Measurements from ENCODE around the gene DBI.
A peak's percentile ranks its signal among the peaks of the same experiment; 100 is the strongest.
"Not testable (repeated sequence)": the region's sequence is repeated elsewhere in the genome, so short reads cannot be mapped to it uniquely, and the experiment has no call there.

Gene DBI

GRCh38 chr2:119402645-119403560 lies 36.1 kb downstream of the DBI start:
- DNase-seq = no peak

GRCh38 chr2:119403618-119404017 lies 36.8 kb downstream of the DBI start:
- DNase-seq = not testable (repeated sequence)

- DNase-seq = no peak
Measured at GRCh38 chr2:119405151-119405550, 38.4 kb downstream of the DBI start.

GRCh38 chr2:119407430-119408220 lies 40.8 kb downstream of the DBI start:
- DNase-seq = peak in 1 of 2 donors; percentile 17

- no peak for DNase-seq
Measured at GRCh38 chr2:119408221-119408619, 41.4 kb downstream of the DBI start.

GRCh38 chr2:119409506-119409905 lies 42.7 kb downstream of the DBI start:
- DNase-seq = no peak

GRCh38 chr2:119414894-119415293 lies 48.1 kb downstream of the DBI start:
- no peak for DNase-seq

- no peak for DNase-seq
Measured at GRCh38 chr2:119415630-119416029, 48.9 kb downstream of the DBI start.

GRCh38 chr2:119416299-119416923 lies 49.6 kb downstream of the DBI start:
- DNase-seq = no peak

- DNase-seq = no peak
Measured at GRCh38 chr2:119417908-119418307, 51.1 kb downstream of the DBI start.

- DNase-seq = no peak
Measured at GRCh38 chr2:119419065-119419464, 52.3 kb downstream of the DBI start.

- no peak for DNase-seq
Measured at GRCh38 chr2:119419803-119420508, 53.2 kb downstream of the DBI start.

GRCh38 chr2:119421304-119421703 lies 54.5 kb downstream of the DBI start:
- no peak for DNase-seq

GRCh38 chr2:119421741-119422140 lies 55.0 kb downstream of the DBI start:
- DNase-seq = no peak

All from hippocampal formation (tissue), 2 donors.